ENCODE data around the gene SIPA1L2.

Gene SIPA1L2

GRCh38 chr1:232591344-232591743 is 38.6 kb downstream of the SIPA1L2 start:
- no peak for TF ChIP-seq EP300 (IDR thresholded peaks at IDR 0.05; ENCODE audit: borderline replicate concordance)

- TF ChIP-seq NFIC (IDR thresholded peaks at IDR 0.05): no peak
- no peak for TF ChIP-seq CREB1 (IDR thresholded peaks at IDR 0.05; ENCODE audit: low read depth)
- TF ChIP-seq YY1 (IDR thresholded peaks at IDR 0.05; ENCODE audit: low read depth): no peak
- no peak for TF ChIP-seq TCF12 (IDR thresholded peaks at IDR 0.05; ENCODE audit: low read depth)
- TF ChIP-seq CEBPB (IDR thresholded peaks at IDR 0.05): no peak
- no peak for TF ChIP-seq USF1 (IDR thresholded peaks at IDR 0.05)
- TF ChIP-seq EP300 (IDR thresholded peaks at IDR 0.05; ENCODE audit: borderline replicate concordance): no peak
- no peak for TF ChIP-seq ZBTB7A (IDR thresholded peaks at IDR 0.05; ENCODE audit: low read depth)
- no peak for TF ChIP-seq FOXM1 (IDR thresholded peaks at IDR 0.05; ENCODE audit: borderline replicate concordance, low read depth)
- no peak for TF ChIP-seq TEAD4 (IDR thresholded peaks at IDR 0.05)
- TF ChIP-seq RAD21 (IDR thresholded peaks at IDR 0.05; ENCODE audit: low read depth): no peak
- TF ChIP-seq MAX (IDR thresholded peaks at IDR 0.05): no peak
- TF ChIP-seq, protein P1, sequence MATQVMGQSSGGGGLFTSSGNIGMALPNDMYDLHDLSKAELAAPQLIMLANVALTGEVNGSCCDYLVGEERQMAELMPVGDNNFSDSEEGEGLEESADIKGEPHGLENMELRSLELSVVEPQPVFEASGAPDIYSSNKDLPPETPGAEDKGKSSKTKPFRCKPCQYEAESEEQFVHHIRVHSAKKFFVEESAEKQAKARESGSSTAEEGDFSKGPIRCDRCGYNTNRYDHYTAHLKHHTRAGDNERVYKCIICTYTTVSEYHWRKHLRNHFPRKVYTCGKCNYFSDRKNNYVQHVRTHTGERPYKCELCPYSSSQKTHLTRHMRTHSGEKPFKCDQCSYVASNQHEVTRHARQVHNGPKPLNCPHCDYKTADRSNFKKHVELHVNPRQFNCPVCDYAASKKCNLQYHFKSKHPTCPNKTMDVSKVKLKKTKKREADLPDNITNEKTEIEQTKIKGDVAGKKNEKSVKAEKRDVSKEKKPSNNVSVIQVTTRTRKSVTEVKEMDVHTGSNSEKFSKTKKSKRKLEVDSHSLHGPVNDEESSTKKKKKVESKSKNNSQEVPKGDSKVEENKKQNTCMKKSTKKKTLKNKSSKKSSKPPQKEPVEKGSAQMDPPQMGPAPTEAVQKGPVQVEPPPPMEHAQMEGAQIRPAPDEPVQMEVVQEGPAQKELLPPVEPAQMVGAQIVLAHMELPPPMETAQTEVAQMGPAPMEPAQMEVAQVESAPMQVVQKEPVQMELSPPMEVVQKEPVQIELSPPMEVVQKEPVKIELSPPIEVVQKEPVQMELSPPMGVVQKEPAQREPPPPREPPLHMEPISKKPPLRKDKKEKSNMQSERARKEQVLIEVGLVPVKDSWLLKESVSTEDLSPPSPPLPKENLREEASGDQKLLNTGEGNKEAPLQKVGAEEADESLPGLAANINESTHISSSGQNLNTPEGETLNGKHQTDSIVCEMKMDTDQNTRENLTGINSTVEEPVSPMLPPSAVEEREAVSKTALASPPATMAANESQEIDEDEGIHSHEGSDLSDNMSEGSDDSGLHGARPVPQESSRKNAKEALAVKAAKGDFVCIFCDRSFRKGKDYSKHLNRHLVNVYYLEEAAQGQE (IDR thresholded peaks at IDR 0.05; ENCODE audit: low read depth): no peak
- no peak for TF ChIP-seq TAF1 (IDR thresholded peaks at IDR 0.05; ENCODE audit: low read depth)
- no peak for TF ChIP-seq EGR1 (IDR thresholded peaks at IDR 0.05)
These were observed 39.2 kb downstream of the SIPA1L2 start for GRCh38 chr1:232590744-232591082.

GRCh38 chr1:232589812-232590743 is 39.9 kb downstream of the SIPA1L2 start:
- TF ChIP-seq MAX (IDR thresholded peaks at IDR 0.05): no peak
- TF ChIP-seq TAF1 (IDR thresholded peaks at IDR 0.05; ENCODE audit: low read depth): no peak
- TF ChIP-seq YY1 (IDR thresholded peaks at IDR 0.05; ENCODE audit: low read depth): no peak
- TF ChIP-seq EP300 (IDR thresholded peaks at IDR 0.05; ENCODE audit: borderline replicate concordance): no peak
- no peak for TF ChIP-seq TEAD4 (IDR thresholded peaks at IDR 0.05)
- TF ChIP-seq, protein P1 (IDR thresholded peaks at IDR 0.05; ENCODE audit: low read depth): no peak
- no peak for TF ChIP-seq ZBTB7A (IDR thresholded peaks at IDR 0.05; ENCODE audit: low read depth)
- TF ChIP-seq RAD21 (IDR thresholded peaks at IDR 0.05; ENCODE audit: low read depth): no peak
- no peak for TF ChIP-seq EGR1 (IDR thresholded peaks at IDR 0.05)
- TF ChIP-seq NFIC (IDR thresholded peaks at IDR 0.05): no peak
- TF ChIP-seq CEBPB (IDR thresholded peaks at IDR 0.05): no peak
- TF ChIP-seq USF1 (IDR thresholded peaks at IDR 0.05): no peak
- TF ChIP-seq FOXM1 (IDR thresholded peaks at IDR 0.05; ENCODE audit: borderline replicate concordance, low read depth): no peak
- TF ChIP-seq TCF12 (IDR thresholded peaks at IDR 0.05; ENCODE audit: low read depth): no peak
- no peak for TF ChIP-seq CREB1 (IDR thresholded peaks at IDR 0.05; ENCODE audit: low read depth)

DNA sequence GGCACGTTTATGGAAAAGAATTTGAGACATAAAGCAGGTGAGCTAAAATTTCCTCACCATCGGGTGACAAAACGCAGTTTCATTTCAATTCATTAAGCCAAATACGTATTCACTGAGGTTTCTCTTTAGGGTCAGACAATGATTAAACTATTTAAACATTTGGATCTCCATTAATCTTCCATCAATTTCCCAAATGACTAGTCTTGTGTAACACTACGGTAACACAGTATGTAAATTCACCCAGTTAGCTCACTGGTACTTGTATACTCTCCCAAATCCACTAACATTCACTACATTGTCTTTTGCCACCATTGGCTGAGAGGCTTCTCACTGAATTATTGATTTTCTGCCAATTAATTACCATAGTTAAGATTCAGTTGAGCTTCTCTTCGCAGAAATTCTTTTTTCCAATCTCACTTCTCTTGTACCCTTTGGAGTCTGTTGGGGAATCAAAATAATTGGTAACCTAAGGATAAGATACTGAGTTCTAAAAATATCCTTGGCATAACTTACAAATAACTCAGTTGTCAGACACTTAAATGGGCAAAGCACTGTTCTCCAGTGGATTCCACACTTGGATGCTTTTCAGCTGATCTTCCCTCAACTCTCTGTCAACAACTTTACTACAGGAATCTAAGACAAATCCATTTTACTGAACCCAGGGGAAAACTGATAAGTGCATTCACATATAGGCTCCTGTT is 40.7 kb downstream of the SIPA1L2 start:
- TF ChIP-seq, protein P1 (IDR thresholded peaks at IDR 0.05; ENCODE audit: low read depth): no peak
- no peak for TF ChIP-seq TEAD4 (IDR thresholded peaks at IDR 0.05)
- no peak for TF ChIP-seq USF1 (IDR thresholded peaks at IDR 0.05)
- TF ChIP-seq ZBTB7A (IDR thresholded peaks at IDR 0.05; ENCODE audit: low read depth): no peak
- no peak for TF ChIP-seq RAD21 (IDR thresholded peaks at IDR 0.05; ENCODE audit: low read depth)
- no peak for TF ChIP-seq CREB1 (IDR thresholded peaks at IDR 0.05; ENCODE audit: low read depth)
- no peak for TF ChIP-seq EGR1 (IDR thresholded peaks at IDR 0.05)
- TF ChIP-seq NFIC (IDR thresholded peaks at IDR 0.05): no peak
- TF ChIP-seq TCF12 (IDR thresholded peaks at IDR 0.05; ENCODE audit: low read depth): no peak
- no peak for TF ChIP-seq CEBPB (IDR thresholded peaks at IDR 0.05)
- no peak for TF ChIP-seq MAX (IDR thresholded peaks at IDR 0.05)
- no peak for TF ChIP-seq YY1 (IDR thresholded peaks at IDR 0.05; ENCODE audit: low read depth)
- TF ChIP-seq EP300 (IDR thresholded peaks at IDR 0.05; ENCODE audit: borderline replicate concordance): no peak
- no peak for TF ChIP-seq FOXM1 (IDR thresholded peaks at IDR 0.05; ENCODE audit: borderline replicate concordance, low read depth)
- TF ChIP-seq TAF1 (IDR thresholded peaks at IDR 0.05; ENCODE audit: low read depth): no peak
